Stomach (tissue), 9 donors: Measurements from ENCODE around the gene ADGRG4. TPM values are rescaled to one million over a fixed set of nuclear protein-coding genes. Genes with fewer than 3 reads are reported as not detected.

Experiments
- DNase-seq, 2 donors: peaks; one replicate each; pipeline versions ENCODE4 v3.0.0 to v3.0.0-alpha.2; 2013 to 2019
- H3K27ac ChIP-seq, 5 donors: fragments of 200-600 bp in 4 of 5; sonication (generic) in 4 of 5; one replicate each; pipeline ENCODE4 v1.5.1; 2013 to 2019; ENCODE audit warnings: mild to moderate bottlenecking in 1 of 5, moderate library complexity in 1 of 5
- H3K27me3 ChIP-seq, 3 donors: fragments of 200-600 bp; sonication (generic); one replicate each; pipeline ENCODE4 v1.5.1; 2017 to 2019; ENCODE audit warnings: mixed run types in 1 of 3
- H3K36me3 ChIP-seq, 4 donors: fragments of 200-600 bp; sonication (generic); 1 replicate in 3 of 4; 2 replicates in 1 of 4; pipeline ENCODE4 v1.5.1; 2016 to 2019
- H3K4me1 ChIP-seq, 4 donors: fragments of 200-600 bp; sonication (generic); one replicate each; pipeline ENCODE4 v1.5.1; 2016 to 2019
- H3K4me3 ChIP-seq, 4 donors: fragments of 200-600 bp; sonication (generic) in 3 of 4; one replicate each; pipeline ENCODE4 v1.5.1; 2016 to 2019; ENCODE audit warnings: mild to moderate bottlenecking in 1 of 4
- H3K9me3 ChIP-seq, 4 donors: fragments of 200-600 bp; sonication (generic); one replicate each; pipeline ENCODE4 v1.5.1; 2016 to 2019
- CTCF ChIP-seq, 7 experiments: fragments of 450-650 bp in 4 of 7; fragments of 200-600 bp in 3 of 7; sonication (generic) in 3 of 7; IDR thresholded peaks; one replicate each; pipeline ENCODE4 v1.5.1; 2016 to 2019; ENCODE audit warnings: antibody characterized with exemption in 7 of 7, control low read depth in 2 of 7, mild to moderate bottlenecking in 1 of 7
- EP300 ChIP-seq: sonication (generic); formaldehyde crosslinking; IDR thresholded peaks from one replicate; pipeline ENCODE4 v1.6.1; 2017; ENCODE audit warnings: antibody characterized with exemption
- POLR2A ChIP-seq, 4 donors: fragments of 450-650 bp; IDR thresholded peaks; one replicate each; pipeline ENCODE4 v1.6.1; 2016; ENCODE audit warnings: antibody characterized with exemption in 4 of 4, control low read depth in 2 of 4, mild to moderate bottlenecking in 1 of 4, moderate library complexity in 1 of 4
- POLR2AphosphoS5 ChIP-seq, 3 donors: sonication (generic); formaldehyde crosslinking; IDR thresholded peaks; one replicate each; pipeline ENCODE4 v1.6.1; 2016; ENCODE audit warnings: antibody characterized with exemption in 3 of 3
- WGBS, 5 donors: extraction: QIAGEN DNeasy Blood & Tissue Kit in 3 of 5; methylation state at CpG; one replicate each; pipeline versions ENCODE4 v1.1.5 to v1.1.7; 2013 to 2018; 5-methylcytosine and 5-hydroxymethylcytosine counted together
- intact Hi-C: fragments of 100-400 bp; cut with DNase I; formaldehyde crosslinking; loops from one replicate; pipeline ENCODE4 v1.15.1; 2023; ENCODE audit warnings: low total_unique reads
- polyA plus RNA-seq, 3 donors: library from polyadenylated mRNA; stranded (reverse); fragments of 200-250 nt; gene quantifications; one replicate each; pipeline ENCODE4 v1.2.3, GENCODE V29; 2013
- total RNA-seq, 5 donors: library from RNA; depleted of rRNA; stranded (reverse); fragments of >200 nt; gene quantifications; one replicate each; pipeline versions ENCODE4 v1.1.0 to v1.2.3, GENCODE V29; 2014 to 2016
- donor health status: healthy with polysubstance abuse.
- donor health status: Bipolar disorder and iron deficiency.
- donor health status: healthy.

ADGRG4 gene
- total and polyA plus RNA-seq, 8 donors, result under 0.01 to 1.8 (median 0.42) TPM; not detected in 4

DNA sequence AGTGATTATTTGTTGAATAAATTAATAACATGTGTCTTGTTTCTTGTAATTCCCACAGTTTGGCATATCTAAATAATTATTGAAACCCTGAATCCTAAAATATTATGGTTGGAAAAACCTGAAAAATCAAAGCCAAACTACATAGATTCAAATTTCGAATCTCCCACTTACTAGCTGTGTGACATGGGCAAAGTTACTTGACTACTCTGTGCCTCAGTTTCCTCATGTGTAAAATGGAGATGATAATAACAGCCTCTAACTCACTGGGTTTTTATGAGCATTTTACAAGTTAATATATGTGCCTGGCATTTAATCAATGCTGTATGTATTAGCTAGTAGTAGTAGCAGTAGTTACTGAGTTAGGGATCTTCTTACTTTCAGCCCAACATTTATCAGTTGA is 152.4 kb downstream of the ADGRG4 start:
- Histone ChIP-seq H3K4me1 (no peaks in the 10 kb centered on the region), H3K9me3 (no peaks in the 10 kb centered on the region), H3K4me3 (no peak overlapping the region), H3K36me3 (no peaks in the 10 kb centered on the region), H3K27ac (no peak overlapping the region), H3K27me3 (no peaks in the 10 kb centered on the region)
- no peak for DNase-seq
- intact Hi-C loops, result no loop called here
- WGBS, 5 donors, result 58 to 95% (median 68%) methylated on average over 1 of the region's 1 CpG
- TF ChIP-seq POLR2AphosphoS5 (IDR thresholded peaks at IDR 0.05) (no peak), EP300 (no peak), POLR2A (IDR thresholded peaks at IDR 0.05) (no peak), CTCF (IDR thresholded peaks at IDR 0.05) (no peak)

DNA sequence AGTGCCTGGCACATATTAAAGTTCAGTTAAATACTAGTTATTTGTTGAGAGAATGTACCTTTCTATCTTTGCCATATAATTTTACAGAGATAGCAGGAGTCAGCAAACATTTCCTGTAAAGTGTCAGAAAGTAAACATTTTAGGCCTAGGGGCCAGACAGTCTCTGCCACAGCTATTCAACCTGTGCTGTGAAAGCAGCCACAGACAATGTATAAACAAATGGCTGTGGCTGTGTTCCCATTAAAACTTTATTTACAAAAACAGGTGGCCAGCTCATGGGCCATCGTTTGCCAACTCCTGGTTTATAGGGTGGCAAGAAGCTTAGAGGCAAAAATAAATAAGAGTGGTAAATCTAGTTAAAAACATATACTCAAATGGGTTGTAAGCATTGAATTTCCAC is 153.0 kb downstream of the ADGRG4 start:
- Histone ChIP-seq H3K4me3 (no peak overlapping the region), H3K9me3 (no peaks in the 10 kb centered on the region), H3K36me3 (no peaks in the 10 kb centered on the region), H3K27me3 (no peaks in the 10 kb centered on the region), H3K27ac (no peak overlapping the region), H3K4me1 (no peaks in the 10 kb centered on the region)
- DNase-seq, result no peak
- WGBS, 5 donors, result 19 to 23% (median 21%) methylated on average over 1 of the region's 1 CpG
- TF ChIP-seq POLR2AphosphoS5 (IDR thresholded peaks at IDR 0.05) (no peak), POLR2A (IDR thresholded peaks at IDR 0.05) (no peak)
- intact Hi-C loops, result no loop called here

DNA sequence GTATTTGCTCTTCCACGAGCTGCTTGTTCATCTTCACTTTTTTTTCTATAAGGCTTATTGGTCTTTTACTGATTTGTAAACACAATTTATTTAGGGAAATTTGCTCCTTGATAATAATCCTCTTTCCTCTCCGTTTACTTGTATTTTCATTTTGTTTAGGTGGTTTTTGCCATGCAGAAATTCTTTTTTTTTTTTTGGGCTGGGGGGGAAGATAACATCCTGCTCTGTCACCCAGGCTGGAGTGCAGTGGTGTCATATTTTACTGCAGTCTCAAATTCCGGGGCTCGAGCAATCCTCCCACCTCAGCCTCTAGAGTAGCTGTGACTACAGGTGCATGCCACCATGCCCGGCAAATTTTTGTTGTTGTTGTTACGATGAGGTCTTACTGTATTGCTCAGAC is 155.4 kb downstream of the ADGRG4 start:
- TF ChIP-seq POLR2A (IDR thresholded peaks at IDR 0.05) (no peak), POLR2AphosphoS5 (IDR thresholded peaks at IDR 0.05) (no peak), EP300 (no peak), CTCF (IDR thresholded peaks at IDR 0.05) (no peak)
- intact Hi-C loops, result no loop called here
- Histone ChIP-seq H3K9me3 (no peaks in the 10 kb centered on the region), H3K4me3 (no peak overlapping the region), H3K36me3 (no peaks in the 10 kb centered on the region), H3K4me1 (no peaks in the 10 kb centered on the region), H3K27me3 (no peaks in the 10 kb centered on the region), H3K27ac (no peak overlapping the region)
- DNase-seq, result no peak
- 68 to 83% (median 76%) methylated on average over 6 of the region's 6 CpGs for WGBS, 5 donors

GRCh38 chrX:136457303-136457917 is 156.6 kb downstream of the ADGRG4 start:
- no peak overlapping the region for H3K27ac ChIP-seq
- intact Hi-C loops, result no loop called here
- H3K4me1 ChIP-seq, result no peaks in the 10 kb centered on the region
- H3K36me3 ChIP-seq, result no peaks in the 10 kb centered on the region
- 49 to 74% (median 55%) methylated on average over 5 of the region's 5 CpGs for WGBS, 5 donors
- H3K9me3 ChIP-seq, result no peaks in the 10 kb centered on the region
- TF ChIP-seq CTCF (IDR thresholded peaks at IDR 0.05), result no peak
- TF ChIP-seq POLR2A (IDR thresholded peaks at IDR 0.05), result no peak
- no peak for TF ChIP-seq EP300
- no peak for TF ChIP-seq POLR2AphosphoS5 (IDR thresholded peaks at IDR 0.05)
- H3K27me3 ChIP-seq, result no peaks in the 10 kb centered on the region
- no peak overlapping the region for H3K4me3 ChIP-seq
- no peak for DNase-seq

- no peak overlapping the region for H3K27ac ChIP-seq
- H3K9me3 ChIP-seq, result no peaks in the 10 kb centered on the region
- no peak for DNase-seq
- WGBS, 5 donors, result 62 to 83% (median 76%) methylated on average over 1 to 3 of the region's 3 CpGs
- H3K36me3 ChIP-seq, result no peaks in the 10 kb centered on the region
- H3K4me1 ChIP-seq, result no peaks in the 10 kb centered on the region
- H3K27me3 ChIP-seq, result no peaks in the 10 kb centered on the region
- TF ChIP-seq CTCF (IDR thresholded peaks at IDR 0.05), result no peak
- no peak for TF ChIP-seq POLR2A (IDR thresholded peaks at IDR 0.05)
- TF ChIP-seq EP300, result no peak
- no peak for TF ChIP-seq POLR2AphosphoS5 (IDR thresholded peaks at IDR 0.05)
- H3K4me3 ChIP-seq, result no peak overlapping the region
- intact Hi-C loops, result no loop called here
These were observed 163.8 kb downstream of the ADGRG4 start for GRCh38 chrX:136464589-136464988.
